ENCODE measurements around the gene CTXND1. TPM values are rescaled to one million over a fixed set of nuclear protein-coding genes. Genes with fewer than 3 reads are reported as not detected.

The CTXND1 gene
- total and polyA plus RNA-seq, 2 of the 4 experiments (the other 2 are of a cell fraction), result not detected

DNA sequence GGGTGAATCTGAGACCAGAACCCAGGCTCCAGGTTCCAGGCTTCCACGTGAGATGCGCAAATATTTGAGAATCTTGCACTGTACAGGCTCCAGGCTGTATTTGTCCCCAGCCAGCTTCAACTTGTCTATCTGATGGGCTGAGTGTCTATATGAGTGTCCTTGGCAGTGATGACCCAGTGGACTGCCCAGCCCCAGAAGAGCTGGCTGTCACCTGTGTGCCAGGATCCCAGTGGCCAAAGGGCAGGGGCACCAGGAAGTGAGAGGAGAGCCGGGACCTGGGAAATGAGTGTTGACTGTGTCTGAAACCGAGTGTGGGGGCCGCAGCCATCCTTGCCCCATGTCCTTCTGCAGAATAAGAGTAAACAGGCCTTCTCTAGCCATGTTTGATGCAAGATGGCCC lies 88.8 kb downstream of the CTXND1 start:
- Histone ChIP-seq H2AK9ac (replicated peaks; ENCODE audit: low read depth, low read length, poor library complexity) (peak overlapping the region; percentile 15), H4K5ac (ENCODE audit: low read depth, low read length) (no peak overlapping the region), H2BK120ac (ENCODE audit: low read depth, low read length) (no peak overlapping the region), H3K79me1 (ENCODE audit: low read depth in 1 of 2, low read length in 2 of 2) (peaks cover 0 to 12% of the 10 kb centered on the region in 2 experiments; a peak in 1 of 4 replicates), H3K4me2 (ENCODE audit: low read depth, low read length) (no peak overlapping the region), H4K8ac (ENCODE audit: low read depth in 2 of 2, low read length in 2 of 2) (no peak overlapping the region), H3K9ac (ENCODE audit: low read depth, low read length) (no peak overlapping the region), H3K56ac (ENCODE audit: extremely low read depth, insufficient read depth, low read length) (no peak overlapping the region), H3K4me3 (ENCODE audit: insufficient read depth, low read depth, low read length) (no peak overlapping the region), H2BK20ac (ENCODE audit: low read depth, low read length) (no peak overlapping the region), H3K4ac (ENCODE audit: low read depth, low read length) (no peak overlapping the region), H2AFZ (replicated peaks; ENCODE audit: low read length, poor library complexity) (no peak overlapping the region), H2BK15ac (ENCODE audit: low read depth, low read length) (no peak overlapping the region), H4K91ac (ENCODE audit: insufficient read depth, low read depth, low read length) (no peak overlapping the region), H2BK5ac (ENCODE audit: low read depth, low read length, poor library complexity, severe bottlenecking) (no peak overlapping the region), H3K9me1 (ENCODE audit: insufficient read depth, low read length) (peaks cover 26% of the 10 kb centered on the region), H3K27ac (ENCODE audit: insufficient read depth, low read length) (no peak overlapping the region), H3K27me3 (ENCODE audit: control insufficient read depth, insufficient read depth, low read length) (no peaks in the 10 kb centered on the region), H3K14ac (replicated peaks; ENCODE audit: low read depth, low read length) (no peak overlapping the region), H2AK5ac (ENCODE audit: low read depth, low read length) (no peak overlapping the region; the same call in 1 of the 2 replicates), H3K9me3 (ENCODE audit: control insufficient read depth, insufficient read depth, low read length) (no peaks in the 10 kb centered on the region), H3K36me3 (ENCODE audit: control insufficient read depth, insufficient read depth, low read length) (peaks cover 13% of the 10 kb centered on the region; the same call in 1 of the 2 replicates), H3K23ac (ENCODE audit: low read depth, low read length) (no peak overlapping the region), H4K20me1 (ENCODE audit: insufficient read depth, low read length) (no peaks in the 10 kb centered on the region), H3K4me1 (ENCODE audit: control insufficient read depth, insufficient read depth, low read length) (peaks cover 26% of the 10 kb centered on the region), H3K18ac (ENCODE audit: low read depth, low read length) (no peak overlapping the region)
- intact Hi-C loops (cut with micrococcal nuclease), result no loop called here
- POLR2A ChIA-PET (ENCODE audit: unreplicated experiment), result no interaction called here
- no TSS peak for BruUV-seq (replicated peaks)
- ATAC-seq (ENCODE audit: low read depth) (no peak), DNase-seq (no peak)
- no CpG with 5 or more reads among the region's 5 CpGs for WGBS, 2 experiments (ENCODE audit: extremely low coverage in 2 of 2, insufficient read length in 1 of 2)
- TF ChIP-seq SMC3 (IDR thresholded peaks at IDR 0.05; ENCODE audit: low read depth, low read length), result no peak
- dilution Hi-C loops (cut with HindIII; ENCODE audit: low sequenced_read_pairs, unreplicated experiment), result no loop called here
- CTCF ChIA-PET, result no interaction called here
- in situ Hi-C loops (cut with MboI; ENCODE audit: low sequenced_read_pairs), result no loop called here

All from IMR-90 (cell line).